Measurements from ENCODE around the gene TOR2A. TPM values are rescaled to one million over a fixed set of nuclear protein-coding genes. Genes with fewer than 3 reads are reported as not detected.

The TOR2A gene
- total and polyA plus RNA-seq, 2 of the 8 experiments (the other 6 are each of a cell fraction or from before 2014, with no cell fraction given) = 18.7 to 24.9 TPM

- CTCF ChIA-PET (ENCODE audit: partially characterized antibody) = interaction anchor here (0.9 to 2.9 kb wide), 8 partner anchors 10 to 179 kb away, joined by 3 to 11 read pairs (median 4); partner anchors contain the start of gene TOR2A
- H3K56ac ChIP-seq (replicated peaks; ENCODE audit: insufficient read length, low read depth, low read length) = no peak overlapping the region
- H4K5ac ChIP-seq (ENCODE audit: insufficient read length, low read depth, low read length) = no peak overlapping the region
- H2BK20ac ChIP-seq (ENCODE audit: low read length) = no peak overlapping the region
- no peaks in the 10 kb centered on the region for H3K23me2 ChIP-seq (ENCODE audit: low read depth, low read length)
- H3K4me1 ChIP-seq (replicated peaks in 1 of 4; ENCODE audit: control insufficient read depth in 3 of 4, insufficient read depth in 4 of 4, low read length in 3 of 4) = no peaks in the 10 kb centered on the region
- H3K4me3 ChIP-seq (ENCODE audit: extremely low read depth in 1 of 4, insufficient read depth in 2 of 4, low read depth in 3 of 4, low read length in 4 of 4) = no peak overlapping the region
- no peak overlapping the region for H4K91ac ChIP-seq (replicated peaks; ENCODE audit: insufficient read length, low read length)
- H3K9ac ChIP-seq (replicated peaks in 1 of 4; ENCODE audit: extremely low read depth in 1 of 4, low read depth in 3 of 4, low read length in 3 of 4) = no peak overlapping the region
- no peak overlapping the region for H3K4ac ChIP-seq (replicated peaks; ENCODE audit: insufficient read length, low read depth, low read length)
- H3K27me3 ChIP-seq (replicated peaks in 1 of 4; ENCODE audit: control insufficient read depth in 3 of 4, extremely low read depth in 1 of 4, insufficient read depth in 3 of 4, low read length in 3 of 4) = no peaks in the 10 kb centered on the region
- no peak overlapping the region for H3K14ac ChIP-seq (ENCODE audit: insufficient read length)
- 91% methylated on average over 5 of the region's 5 CpGs; no CpG with 5 or more reads in 1 of the 2 experiments for WGBS, 2 experiments (ENCODE audit: extremely low coverage in 1 of 2, insufficient coverage in 1 of 2, insufficient read length in 1 of 2, insufficient replicate concordance in 2 of 2, low coverage in 1 of 2, low lambda C conversion rate in 2 of 2, missing lambda C conversion rate in 1 of 2)
- POLR2A ChIA-PET (ENCODE audit: partially characterized antibody) = no interaction called here
- H3K36me3 ChIP-seq (ENCODE audit: control insufficient read depth in 2 of 4, insufficient read depth in 4 of 4, low read length in 3 of 4) = peaks cover 2 to 37% (median 14%) of the 10 kb centered on the region in 4 experiments; a peak in 5 of 8 replicates
- H2BK120ac ChIP-seq (replicated peaks; ENCODE audit: low read depth, low read length) = no peak overlapping the region
- H2BK12ac ChIP-seq (ENCODE audit: low read depth, low read length) = no peak overlapping the region
- H4K8ac ChIP-seq (ENCODE audit: extremely low read depth, insufficient read depth, low read length) = no peak overlapping the region
- DNase-seq (ENCODE audit: low read depth in 1 of 2, low spot score in 2 of 2) = no peak
- H2BK5ac ChIP-seq (ENCODE audit: low read depth, low read length) = no peak overlapping the region
- peaks cover 0 to 2% of the 10 kb centered on the region in 2 experiments for H4K20me1 ChIP-seq (replicated peaks in 1 of 2; ENCODE audit: control insufficient read depth in 1 of 2, insufficient read depth in 2 of 2, low read length in 2 of 2)
- no peak overlapping the region for H3K18ac ChIP-seq (ENCODE audit: extremely low read depth, low read length)
- H3K79me2 ChIP-seq (ENCODE audit: control insufficient read depth in 1 of 2, insufficient read depth in 2 of 2, low read length in 2 of 2) = no peaks in the 10 kb centered on the region
- H2AFZ ChIP-seq (ENCODE audit: low read length) = no peak overlapping the region
- H3K27ac ChIP-seq (ENCODE audit: low read depth, low read length) = 0 out of 2 replicates have a peak overlapping the region, but pooled peaks have one; percentile 58
- no peaks in the 10 kb centered on the region for H3K79me1 ChIP-seq (ENCODE audit: low read depth, low read length)
- FAIRE-seq = no peak
- no peak overlapping the region for H3K4me2 ChIP-seq (ENCODE audit: insufficient read depth in 1 of 2, low read depth in 2 of 2, low read length in 2 of 2)
- no peak overlapping the region for H2AK5ac ChIP-seq (ENCODE audit: low read depth, low read length)
- no peaks in the 10 kb centered on the region for H3K9me3 ChIP-seq (ENCODE audit: insufficient read depth in 2 of 2, low read depth in 1 of 2, low read length in 1 of 2)
- no peak overlapping the region for H3K23ac ChIP-seq (ENCODE audit: insufficient read length)
- no peak overlapping the region for H2BK15ac ChIP-seq (ENCODE audit: low read length)
- TF ChIP-seq RFX5 (IDR thresholded peaks at IDR 0.05; ENCODE audit: borderline replicate concordance, low read depth, low read length) (no peak), SAP30 (IDR thresholded peaks at IDR 0.05; ENCODE audit: insufficient read depth, insufficient replicate concordance, low read length) (no peak), SIRT6 (IDR thresholded peaks at IDR 0.05; ENCODE audit: low read length) (no peak), JUN (IDR thresholded peaks at IDR 0.05; ENCODE audit: low read depth, low read length) (no peak), SP2 (IDR thresholded peaks at IDR 0.05; ENCODE audit: low read length) (no peak), PHF8 (conservative IDR thresholded peaks at IDR 0.05; ENCODE audit: low read depth, low read length) (no peak), BACH1 (IDR thresholded peaks at IDR 0.05; ENCODE audit: low read length) (no peak)
These were observed 51.4 kb downstream of the TOR2A start for GRCh38 chr9:127683723-127684122.
